COLO668 (cell line): ENCODE measurements around the gene PHKB.

Experiments
- DNase-seq: peaks from one replicate; lab custom pipeline; 2025; ENCODE audit not compliant: unreplicated experiment; lab: John Stamatoyannopoulos, UW

PHKB gene

GRCh38 chr16:47617732-47618131 lies 156.6 kb downstream of the PHKB start:
- DNase-seq, result no peak

- DNase-seq, result no peak
Observed at GRCh38 chr16:47622451-47623176, 161.5 kb downstream of the PHKB start.

GRCh38 chr16:47624563-47624962 lies 163.4 kb downstream of the PHKB start:
- no peak for DNase-seq

GRCh38 chr16:47625115-47625567 lies 164.0 kb downstream of the PHKB start:
- DNase-seq, result no peak

GRCh38 chr16:47626246-47626645 lies 165.1 kb downstream of the PHKB start:
- no peak for DNase-seq

- no peak for DNase-seq
Observed at GRCh38 chr16:47627085-47627639, 166.0 kb downstream of the PHKB start.

- no peak for DNase-seq
Observed at GRCh38 chr16:47627721-47628120, 166.6 kb downstream of the PHKB start.

GRCh38 chr16:47631131-47631530 lies 170.0 kb downstream of the PHKB start:
- DNase-seq, result no peak

GRCh38 chr16:47634126-47634525 lies 173.0 kb downstream of the PHKB start:
- no peak for DNase-seq

GRCh38 chr16:47634727-47635126 lies 173.6 kb downstream of the PHKB start:
- DNase-seq, result no peak

- DNase-seq, result no peak
Observed at GRCh38 chr16:47636501-47637099, 175.5 kb downstream of the PHKB start.

GRCh38 chr16:47638175-47638574 lies 177.0 kb downstream of the PHKB start:
- DNase-seq, result no peak

- DNase-seq, result no peak
Observed at GRCh38 chr16:47640661-47641060, 179.5 kb downstream of the PHKB start.

GRCh38 chr16:47643323-47644000 lies 182.3 kb downstream of the PHKB start:
- no peak for DNase-seq

GRCh38 chr16:47644166-47644565 lies 183.0 kb downstream of the PHKB start:
- no peak for DNase-seq

GRCh38 chr16:47644661-47645060 lies 183.5 kb downstream of the PHKB start:
- DNase-seq, result no peak

- no peak for DNase-seq
Observed at GRCh38 chr16:47646914-47647313, 185.8 kb downstream of the PHKB start.

- no peak for DNase-seq
Observed at GRCh38 chr16:47657032-47657431, 195.9 kb downstream of the PHKB start.

- no peak for DNase-seq
Observed at GRCh38 chr16:47657977-47658376, 196.8 kb downstream of the PHKB start.

GRCh38 chr16:47660540-47660939 lies 199.4 kb downstream of the PHKB start:
- no peak for DNase-seq

GRCh38 chr16:47664653-47665325 lies 203.7 kb downstream of the PHKB start:
- DNase-seq, result no peak
